Right cardiac atrium (tissue), 5 donors: ENCODE data around the gene MYOD1. TPM values are rescaled to one million over a fixed set of nuclear protein-coding genes. Genes with fewer than 3 reads are reported as not detected.
A peak's percentile ranks its signal among the peaks of the same experiment; 100 is the strongest.

ENCODE experiments used
- ATAC-seq, 2 donors: fragments of 200-7000 bp; cut with Tn5 transposase; one replicate each; pipeline versions ENCODE4 v1.8.0 to v1.9.1; 2020; ENCODE audit warnings: moderate library complexity in 2 of 2, mild to moderate bottlenecking in 1 of 2
- DNase-seq, 3 donors: peaks; one replicate each; pipeline ENCODE4 v3.0.0-alpha.2; 2020
- H3K27ac ChIP-seq: one replicate; pipeline ENCODE4 v1.5.1; 2013; ENCODE audit warnings: mild to moderate bottlenecking, low read length, control low read depth, moderate library complexity
- H3K27me3 ChIP-seq: one replicate; pipeline ENCODE4 v1.6.1; 2013; ENCODE audit not compliant: control insufficient read depth, insufficient read depth
- H3K4me1 ChIP-seq: one replicate; pipeline ENCODE4 v1.6.1; 2013; ENCODE audit warnings: low read length; ENCODE audit not compliant: control insufficient read depth, insufficient read depth
- H3K4me3 ChIP-seq: one replicate; pipeline ENCODE4 v1.5.1; 2013; ENCODE audit warnings: low read length, control low read depth
- H3K9me3 ChIP-seq: one replicate; pipeline ENCODE4 v1.6.1; 2013; ENCODE audit warnings: low read length; ENCODE audit not compliant: control insufficient read depth
- WGBS: extraction: QIAGEN DNeasy Blood & Tissue Kit; methylation state at CpG from one replicate; pipeline ENCODE4 v1.1.7; 2013; 5-methylcytosine and 5-hydroxymethylcytosine counted together
- intact Hi-C, 4 donors: fragments of 100-400 bp; cut with DNase I; formaldehyde crosslinking; loops; one replicate each; pipeline versions ENCODE4 v1.11.0 to v1.14.0; 2022 to 2023
- polyA plus RNA-seq: library from polyadenylated mRNA; stranded (reverse); fragments of 200-250 nt; gene quantifications from one replicate; pipeline ENCODE4 v1.2.3, GENCODE V29; 2013
- total RNA-seq, 4 donors: library from RNA; stranded (reverse); fragmentation: NEBNext Ultra II Directional; extraction: Animal tissue kit (Norgen Biotek cat#: 25700); gene quantifications; one replicate each; pipeline ENCODE4 v1.2.1, GENCODE V29; 2021
- donor health status: healthy with polysubstance abuse.
- donor health status: DM: no; HTN: yes; CAD: no.
- donor health status: DM: no; HTN: no; CAD: no.
- donor health status: DM: no; HTN: yes; CAD: no; lungs with severe emphysema.
- donor health status: DM: yes; HTN: yes; CAD: no.

Gene MYOD1
- total and polyA plus RNA-seq, 5 donors, result not detected

GRCh38 chr11:17753641-17754040 lies 34.3 kb downstream of the MYOD1 start:
- H3K27me3 ChIP-seq, result no peaks in the 10 kb centered on the region
- H3K9me3 ChIP-seq, result no peaks in the 10 kb centered on the region
- H3K27ac ChIP-seq, result no peak overlapping the region
- no peaks in the 10 kb centered on the region for H3K4me1 ChIP-seq
- 79% methylated on average over 10 of the region's 10 CpGs for whole genome bisulfite sequencing
- DNase-seq (no peak), ATAC-seq (no peak)
- intact Hi-C loops, result no loop called here
- no peak overlapping the region for H3K4me3 ChIP-seq

DNA sequence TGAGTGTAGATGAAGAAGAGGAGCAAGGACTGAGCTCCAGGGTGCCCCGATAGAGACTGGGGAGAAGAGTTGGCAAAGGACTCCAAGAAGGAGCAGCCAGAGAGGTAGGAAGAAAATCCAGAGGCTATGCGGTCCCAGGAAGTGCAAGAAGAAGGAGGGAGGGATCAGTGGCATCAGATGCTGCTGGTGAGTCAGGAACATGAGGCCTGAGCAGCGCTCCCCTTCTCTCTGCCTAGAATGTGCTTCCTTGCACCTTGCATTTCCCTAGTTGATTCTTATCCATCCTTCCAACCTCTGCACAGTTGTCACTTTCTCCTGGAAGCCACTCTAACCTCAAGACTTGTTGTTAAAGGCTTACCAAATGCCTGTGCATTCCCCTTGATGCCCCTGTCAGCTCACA lies 36.5 kb downstream of the MYOD1 start:
- Histone ChIP-seq H3K4me3 (no peak overlapping the region), H3K9me3 (no peaks in the 10 kb centered on the region), H3K4me1 (no peaks in the 10 kb centered on the region), H3K27me3 (no peaks in the 10 kb centered on the region), H3K27ac (no peak overlapping the region)
- no peak for DNase-seq
- intact Hi-C loops, result no loop called here
- ATAC-seq, result no peak
- 63% methylated on average over 3 of the region's 3 CpGs for WGBS

DNA sequence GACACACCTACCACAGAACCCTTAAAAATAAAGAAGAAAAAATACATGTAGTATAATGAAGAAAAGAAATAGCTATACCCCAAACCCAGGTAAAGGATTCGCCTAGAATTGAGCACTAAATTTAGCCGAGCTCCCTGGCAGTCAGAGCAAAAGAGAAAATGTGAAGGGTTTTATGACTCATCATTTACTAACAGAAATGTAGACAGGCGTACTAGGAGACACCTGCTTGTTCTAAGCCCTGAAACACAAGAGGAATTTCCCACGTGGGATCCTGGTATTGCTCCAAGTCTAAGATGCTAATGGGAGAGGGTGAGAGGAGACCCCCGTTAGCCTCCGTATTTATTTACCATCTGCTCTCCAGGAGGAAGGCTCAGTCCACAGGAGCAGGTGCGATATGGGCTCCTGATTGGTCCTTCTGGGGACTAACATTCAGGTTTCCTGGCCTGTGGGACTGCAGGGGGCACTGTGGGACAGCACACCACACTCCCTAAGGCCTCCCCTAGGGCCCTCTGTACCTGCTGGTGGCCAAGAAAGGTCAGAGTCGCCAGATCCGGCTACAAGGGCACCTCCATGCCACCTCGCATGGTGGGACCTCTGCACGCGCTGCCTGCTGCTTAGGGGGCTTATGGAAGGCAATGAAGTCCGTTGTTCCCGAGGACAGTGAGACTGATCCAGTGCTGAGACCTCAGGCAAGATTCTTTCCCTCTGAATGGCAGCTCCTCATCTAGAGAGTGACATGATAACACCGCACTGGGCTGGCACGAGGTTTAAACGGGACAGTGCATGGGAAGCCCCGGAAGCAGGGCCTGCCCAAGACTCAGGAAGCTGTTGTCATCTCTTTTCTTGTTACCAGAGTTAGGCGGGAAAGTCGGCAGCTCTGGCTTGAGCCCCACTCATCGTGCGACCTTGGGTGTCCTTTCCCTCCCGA lies 41.0 kb downstream of the MYOD1 start:
- Histone ChIP-seq H3K4me1 (no peaks in the 10 kb centered on the region), H3K9me3 (no peaks in the 10 kb centered on the region), H3K27me3 (no peaks in the 10 kb centered on the region), H3K27ac (no peak overlapping the region), H3K4me3 (no peak overlapping the region)
- ATAC-seq (peak; percentile 80 to 82), DNase-seq (peak in 2 of 3 donors; percentile 26 to 65)
- intact Hi-C loops, result loop anchor here (5.0 to 10.0 kb wide), 4 partner anchors 64 to 217 kb away; no protein-coding TSS in a partner anchor
- 44% methylated on average over 23 of the region's 23 CpGs for WGBS

GRCh38 chr11:17762309-17762974 lies 43.1 kb downstream of the MYOD1 start:
- no peak overlapping the region for H3K27ac ChIP-seq
- 86% methylated on average over 17 of the region's 17 CpGs for WGBS
- DNase-seq (no peak), ATAC-seq (no peak)
- H3K9me3 ChIP-seq, result no peaks in the 10 kb centered on the region
- intact Hi-C loops, result loop anchor here (5.0 to 10.0 kb wide), 4 partner anchors 62 to 215 kb away; no protein-coding TSS in a partner anchor
- no peak overlapping the region for H3K4me3 ChIP-seq
- H3K4me1 ChIP-seq, result no peaks in the 10 kb centered on the region
- H3K27me3 ChIP-seq, result no peaks in the 10 kb centered on the region

DNA sequence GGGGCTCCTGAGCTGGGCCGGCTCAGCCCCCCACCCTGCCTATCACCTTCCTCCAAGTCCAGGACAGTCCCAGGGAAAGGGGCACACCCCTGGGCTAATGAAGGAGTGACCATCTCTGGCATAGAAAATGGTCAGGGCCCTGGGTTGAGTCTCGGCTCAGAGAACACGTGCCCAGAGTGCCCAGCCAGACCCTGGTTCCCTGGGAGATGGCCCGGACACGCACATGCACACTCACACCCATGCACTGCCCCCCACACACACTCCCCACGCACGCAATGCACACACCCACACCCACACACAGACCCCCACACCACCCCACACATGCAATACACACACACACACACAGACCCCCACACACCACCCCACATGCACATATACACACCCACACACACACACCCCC lies 43.9 kb downstream of the MYOD1 start:
- Histone ChIP-seq H3K4me1 (no peaks in the 10 kb centered on the region), H3K27ac (no peak overlapping the region), H3K9me3 (no peaks in the 10 kb centered on the region), H3K27me3 (no peaks in the 10 kb centered on the region), H3K4me3 (no peak overlapping the region)
- WGBS, result 90% methylated on average over 7 of the region's 7 CpGs
- ATAC-seq, result no peak
- intact Hi-C loops, result loop anchor here (5.0 to 10.0 kb wide), 4 partner anchors 62 to 214 kb away; no protein-coding TSS in a partner anchor
- DNase-seq, result no peak

GRCh38 chr11:17763703-17764102 lies 44.3 kb downstream of the MYOD1 start:
- H3K4me1 ChIP-seq, result no peaks in the 10 kb centered on the region
- no peak overlapping the region for H3K27ac ChIP-seq
- ATAC-seq, result no peak
- no peaks in the 10 kb centered on the region for H3K9me3 ChIP-seq
- WGBS, result 59% methylated on average over 3 of the region's 3 CpGs
- intact Hi-C loops, result loop anchor here (5.0 to 10.0 kb wide), 4 partner anchors 61 to 214 kb away; no protein-coding TSS in a partner anchor
- no peaks in the 10 kb centered on the region for H3K27me3 ChIP-seq
- DNase-seq, result no peak
- no peak overlapping the region for H3K4me3 ChIP-seq

GRCh38 chr11:17764446-17765218 lies 45.3 kb downstream of the MYOD1 start:
- Histone ChIP-seq H3K4me1 (no peaks in the 10 kb centered on the region), H3K4me3 (no peak overlapping the region), H3K27ac (no peak overlapping the region), H3K9me3 (no peaks in the 10 kb centered on the region), H3K27me3 (no peaks in the 10 kb centered on the region)
- 73% methylated on average over 19 of the region's 19 CpGs for WGBS
- ATAC-seq, result no peak
- intact Hi-C loops, result loop anchor here (5.0 to 10.0 kb wide), 4 partner anchors 60 to 213 kb away; no protein-coding TSS in a partner anchor
- DNase-seq, result no peak

DNA sequence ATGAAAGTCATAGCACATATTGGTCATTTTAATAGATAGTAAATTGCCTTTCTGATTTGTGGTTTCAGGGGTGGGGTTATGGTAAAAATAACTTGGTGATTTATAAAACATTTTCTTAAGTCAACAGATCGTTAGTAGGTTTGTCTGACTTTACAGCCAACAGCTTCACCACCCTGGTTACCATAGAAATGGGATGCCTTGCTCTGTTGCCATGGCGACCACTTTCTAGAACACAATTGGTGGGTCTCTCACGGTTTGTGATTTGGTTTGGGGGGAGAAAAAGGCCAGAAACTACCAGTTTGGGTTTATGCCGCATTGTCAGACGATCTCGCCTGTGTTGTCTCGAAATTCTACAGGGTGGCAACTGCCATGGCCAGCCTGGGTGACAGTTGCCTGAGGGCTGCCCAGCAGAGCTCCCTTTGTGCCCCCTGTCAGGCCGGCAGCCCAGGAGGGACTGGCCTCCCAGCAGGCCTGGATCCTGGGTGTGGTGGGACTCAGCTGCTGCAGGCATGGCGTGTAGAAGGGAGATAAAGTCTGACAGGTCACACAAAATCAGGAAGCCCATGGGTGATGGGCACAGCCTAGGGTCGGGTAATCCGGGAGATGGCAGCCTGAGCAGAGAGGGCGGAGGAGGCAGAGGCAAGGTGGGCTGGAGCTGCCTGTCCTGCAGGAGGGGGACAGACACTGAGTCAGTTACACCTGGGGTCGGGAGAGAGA lies 46.1 kb downstream of the MYOD1 start:
- Histone ChIP-seq H3K4me3 (no peak overlapping the region), H3K27me3 (no peaks in the 10 kb centered on the region), H3K4me1 (no peaks in the 10 kb centered on the region), H3K27ac (no peak overlapping the region), H3K9me3 (no peaks in the 10 kb centered on the region)
- intact Hi-C loops, result loop anchor here (10.0 kb wide), 3 partner anchors 59 to 209 kb away; no protein-coding TSS in a partner anchor
- DNase-seq (no peak), ATAC-seq (no peak)
- 80% methylated on average over 13 of the region's 13 CpGs for WGBS

DNA sequence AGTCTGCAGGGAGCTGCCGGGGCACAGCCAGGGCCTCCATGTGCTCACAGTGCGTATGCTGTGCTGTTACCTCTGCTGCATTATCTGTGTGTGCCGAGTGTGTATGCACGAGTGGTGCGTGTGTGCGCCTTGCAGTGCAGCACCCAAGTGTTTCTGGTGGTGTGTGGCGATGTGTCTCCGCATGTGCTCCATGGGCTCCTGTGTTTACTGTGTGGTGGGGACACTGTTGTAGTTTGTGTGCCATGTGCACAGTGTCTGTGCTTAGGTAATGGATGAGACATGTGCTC lies 46.6 kb downstream of the MYOD1 start:
- H3K4me1 ChIP-seq, result no peaks in the 10 kb centered on the region
- no peak overlapping the region for H3K27ac ChIP-seq
- WGBS, result 93% methylated on average over 8 of the region's 8 CpGs
- DNase-seq, result no peak
- no peaks in the 10 kb centered on the region for H3K9me3 ChIP-seq
- ATAC-seq, result no peak
- no peaks in the 10 kb centered on the region for H3K27me3 ChIP-seq
- H3K4me3 ChIP-seq, result no peak overlapping the region
- intact Hi-C loops, result loop anchor here (10.0 kb wide), 3 partner anchors 59 to 209 kb away; no protein-coding TSS in a partner anchor

DNA sequence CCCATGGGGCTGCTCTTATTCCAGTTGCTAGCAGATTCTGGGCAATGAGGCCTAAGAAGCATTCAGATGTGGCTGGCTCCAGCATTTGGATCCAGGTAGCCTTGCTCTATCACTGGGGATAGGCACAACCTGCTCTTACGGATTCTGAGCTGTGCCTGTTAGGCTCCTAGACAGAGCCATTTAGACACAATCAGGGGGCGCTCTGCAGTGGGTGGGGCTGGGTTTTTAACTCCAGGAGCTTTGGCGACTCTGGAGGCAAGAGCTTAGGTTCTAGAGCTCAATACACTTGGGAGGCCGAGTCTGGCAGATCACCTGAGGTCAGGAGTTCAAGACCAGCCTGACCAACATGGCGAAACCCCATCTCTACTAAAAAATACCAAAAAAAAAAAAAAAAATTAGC lies 47.2 kb downstream of the MYOD1 start:
- Histone ChIP-seq H3K27ac (no peak overlapping the region), H3K4me3 (no peak overlapping the region), H3K9me3 (no peaks in the 10 kb centered on the region), H3K27me3 (no peaks in the 10 kb centered on the region), H3K4me1 (no peaks in the 10 kb centered on the region)
- no peak for ATAC-seq
- intact Hi-C loops, result loop anchor here (10.0 kb wide), 3 partner anchors 58 to 208 kb away; no protein-coding TSS in a partner anchor
- DNase-seq, result no peak
- WGBS, result 69% methylated on average over 5 of the region's 5 CpGs
